Uterus (tissue), 4 donors: Measurements from ENCODE around the gene DUSP14. TPM values are rescaled to one million over a fixed set of nuclear protein-coding genes. Genes with fewer than 3 reads are reported as not detected.

Experiments
- DNase-seq, 2 donors: peaks; one replicate each; pipeline ENCODE4 v3.0.0-alpha.2; 2019 to 2020
- H3K27ac ChIP-seq, 2 donors: fragments of 200-600 bp; sonication (generic); 1 replicate in 1 of 2; 2 replicates in 1 of 2; pipeline ENCODE4 v1.5.1; 2016 to 2018
- H3K27me3 ChIP-seq, 2 donors: fragments of 200-600 bp; sonication (generic); one replicate each; pipeline ENCODE4 v1.5.1; 2018 to 2019; ENCODE audit warnings: control low read depth in 1 of 2
- H3K36me3 ChIP-seq, 2 donors: fragments of 200-600 bp; sonication (generic); one replicate each; pipeline ENCODE4 v1.5.1; 2019; ENCODE audit warnings: control low read depth in 1 of 2
- H3K4me1 ChIP-seq, 2 donors: fragments of 200-600 bp; sonication (generic); one replicate each; pipeline ENCODE4 v1.5.1; 2018 to 2019; ENCODE audit warnings: control low read depth in 1 of 2
- H3K4me3 ChIP-seq, 2 donors: fragments of 200-600 bp; sonication (generic); 1 replicate in 1 of 2; 2 replicates in 1 of 2; pipeline ENCODE4 v1.5.1; 2018 to 2019; ENCODE audit warnings: mild to moderate bottlenecking in 1 of 2
- H3K9me3 ChIP-seq, 2 donors: fragments of 200-600 bp; sonication (generic); one replicate each; pipeline ENCODE4 v1.5.1; 2019; ENCODE audit warnings: control low read depth in 1 of 2
- POLR2A ChIP-seq, 2 donors: fragments of 450-650 bp; IDR thresholded peaks; one replicate each; pipeline ENCODE4 v1.6.1; 2016; ENCODE audit warnings: antibody characterized with exemption in 2 of 2, mild to moderate bottlenecking in 1 of 2, moderate library complexity in 1 of 2
- intact Hi-C: fragments of 100-400 bp; cut with DNase I; formaldehyde crosslinking; loops from one replicate; pipeline ENCODE4 v1.15.1; 2023; ENCODE audit warnings: low total_unique reads
- total RNA-seq, 4 donors: library from RNA; depleted of rRNA in 3 of 4; stranded (reverse); fragments of >200 nt in 3 of 4; gene quantifications; one replicate each; pipeline versions ENCODE4 v1.1.0 to v1.2.4, GENCODE V29; 2014 to 2023
- TF ChIP-seq, protein P1 (sequence below), 4 experiments: fragments of 200-600 bp in 2 of 4; fragments of 450-650 bp in 2 of 4; sonication (generic) in 2 of 4; IDR thresholded peaks; one replicate each; pipeline ENCODE4 v1.5.1; 2016 to 2019; ENCODE audit warnings: antibody characterized with exemption in 4 of 4, mild to moderate bottlenecking in 2 of 4, moderate library complexity in 1 of 4
- donor health status: DM: yes; HTN: yes; CAD: no.

The DUSP14 gene
- total RNA-seq, 4 donors from 2014 or later: 10.4 to 70.0 (median 32.6) TPM

DNA sequence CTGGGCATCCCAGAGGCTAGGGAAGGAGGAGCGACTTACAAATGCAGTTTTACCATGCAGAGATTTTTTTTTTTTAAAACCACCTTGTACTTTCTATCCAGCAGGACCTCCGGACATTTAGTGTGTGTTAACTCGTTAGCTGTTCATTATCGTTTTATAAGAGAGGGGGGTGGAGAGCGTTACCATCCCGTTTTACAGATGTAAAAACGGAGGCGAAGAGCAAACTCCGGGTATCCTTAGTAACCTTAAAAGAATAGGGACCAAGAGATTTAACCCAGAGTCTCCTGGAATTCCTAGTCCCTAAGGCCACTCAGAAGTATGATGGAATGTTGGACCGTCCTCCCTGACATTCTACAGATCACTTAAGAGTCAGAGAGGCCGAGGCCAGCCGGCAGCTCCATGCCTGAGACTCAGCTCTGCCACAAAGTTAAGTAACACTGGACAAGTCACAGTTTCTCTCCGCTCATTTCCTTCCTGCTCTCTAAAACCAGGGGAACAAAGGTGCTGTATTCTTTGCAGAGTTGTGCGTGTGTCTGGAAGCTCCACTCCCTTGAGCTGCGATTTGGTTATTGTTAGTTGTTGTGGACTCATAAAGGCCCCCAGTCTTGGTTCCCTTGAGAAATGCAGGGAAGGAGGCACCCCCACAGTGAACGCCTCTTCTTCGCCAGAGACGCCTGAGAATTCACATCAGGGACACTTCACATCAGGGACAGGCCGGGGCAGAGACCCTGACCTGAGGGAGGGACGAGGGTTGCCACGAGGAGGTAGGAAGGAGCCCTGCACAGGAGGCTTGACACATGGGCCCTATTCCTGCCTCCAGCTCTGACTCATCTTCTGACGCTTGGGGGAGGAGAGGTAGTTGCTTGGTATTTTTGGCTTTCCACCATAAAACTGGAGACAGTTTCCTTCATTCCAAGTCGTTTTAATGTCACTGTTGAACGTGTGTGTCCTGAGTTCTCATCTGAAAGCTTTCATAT lies 1.2 kb downstream of the DUSP14 start:
- H3K9me3 ChIP-seq: no peaks in the 10 kb centered on the region
- TF ChIP-seq, protein P1, sequence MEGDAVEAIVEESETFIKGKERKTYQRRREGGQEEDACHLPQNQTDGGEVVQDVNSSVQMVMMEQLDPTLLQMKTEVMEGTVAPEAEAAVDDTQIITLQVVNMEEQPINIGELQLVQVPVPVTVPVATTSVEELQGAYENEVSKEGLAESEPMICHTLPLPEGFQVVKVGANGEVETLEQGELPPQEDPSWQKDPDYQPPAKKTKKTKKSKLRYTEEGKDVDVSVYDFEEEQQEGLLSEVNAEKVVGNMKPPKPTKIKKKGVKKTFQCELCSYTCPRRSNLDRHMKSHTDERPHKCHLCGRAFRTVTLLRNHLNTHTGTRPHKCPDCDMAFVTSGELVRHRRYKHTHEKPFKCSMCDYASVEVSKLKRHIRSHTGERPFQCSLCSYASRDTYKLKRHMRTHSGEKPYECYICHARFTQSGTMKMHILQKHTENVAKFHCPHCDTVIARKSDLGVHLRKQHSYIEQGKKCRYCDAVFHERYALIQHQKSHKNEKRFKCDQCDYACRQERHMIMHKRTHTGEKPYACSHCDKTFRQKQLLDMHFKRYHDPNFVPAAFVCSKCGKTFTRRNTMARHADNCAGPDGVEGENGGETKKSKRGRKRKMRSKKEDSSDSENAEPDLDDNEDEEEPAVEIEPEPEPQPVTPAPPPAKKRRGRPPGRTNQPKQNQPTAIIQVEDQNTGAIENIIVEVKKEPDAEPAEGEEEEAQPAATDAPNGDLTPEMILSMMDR (IDR thresholded peaks at IDR 0.05): no peak
- no peak for TF ChIP-seq POLR2A (IDR thresholded peaks at IDR 0.05)
- H3K36me3 ChIP-seq: no peaks in the 10 kb centered on the region
- peak overlapping the region; percentile 84 to 89 for H3K27ac ChIP-seq
- peak overlapping the region; percentile 35 to 97 for H3K4me3 ChIP-seq
- no peaks in the 10 kb centered on the region for H3K27me3 ChIP-seq
- DNase-seq: peak; percentile 61 to 74
- intact Hi-C loops: no loop called here
- H3K4me1 ChIP-seq: no peaks in the 10 kb centered on the region

DNA sequence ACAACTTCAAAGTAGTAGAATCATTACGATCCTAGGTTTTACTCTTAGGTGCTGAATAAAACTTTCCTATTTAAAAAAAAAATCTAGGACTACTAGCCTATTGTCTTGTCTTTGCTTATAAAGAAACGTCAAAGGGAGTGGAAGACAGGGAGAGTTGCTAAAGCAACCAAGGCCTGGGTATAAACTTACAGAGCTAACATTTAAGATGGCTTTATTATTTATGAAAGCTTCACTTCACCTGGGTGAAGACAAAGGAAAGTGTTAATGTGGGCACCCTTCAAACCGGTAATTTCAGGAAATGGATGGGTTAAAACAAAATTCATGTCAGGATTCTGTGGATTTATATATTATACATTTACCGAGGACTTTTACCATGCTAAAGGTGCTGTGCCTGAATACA lies 2.5 kb downstream of the DUSP14 start:
- no peak for TF ChIP-seq POLR2A (IDR thresholded peaks at IDR 0.05)
- TF ChIP-seq, protein P1 (IDR thresholded peaks at IDR 0.05): no peak
- intact Hi-C loops: no loop called here
- no peak for DNase-seq
- no peak overlapping the region for H3K4me3 ChIP-seq
- H3K36me3 ChIP-seq: no peaks in the 10 kb centered on the region
- H3K27ac ChIP-seq: peak overlapping the region; percentile 84 to 89
- H3K4me1 ChIP-seq: no peaks in the 10 kb centered on the region
- no peaks in the 10 kb centered on the region for H3K27me3 ChIP-seq
- H3K9me3 ChIP-seq: no peaks in the 10 kb centered on the region

DNA sequence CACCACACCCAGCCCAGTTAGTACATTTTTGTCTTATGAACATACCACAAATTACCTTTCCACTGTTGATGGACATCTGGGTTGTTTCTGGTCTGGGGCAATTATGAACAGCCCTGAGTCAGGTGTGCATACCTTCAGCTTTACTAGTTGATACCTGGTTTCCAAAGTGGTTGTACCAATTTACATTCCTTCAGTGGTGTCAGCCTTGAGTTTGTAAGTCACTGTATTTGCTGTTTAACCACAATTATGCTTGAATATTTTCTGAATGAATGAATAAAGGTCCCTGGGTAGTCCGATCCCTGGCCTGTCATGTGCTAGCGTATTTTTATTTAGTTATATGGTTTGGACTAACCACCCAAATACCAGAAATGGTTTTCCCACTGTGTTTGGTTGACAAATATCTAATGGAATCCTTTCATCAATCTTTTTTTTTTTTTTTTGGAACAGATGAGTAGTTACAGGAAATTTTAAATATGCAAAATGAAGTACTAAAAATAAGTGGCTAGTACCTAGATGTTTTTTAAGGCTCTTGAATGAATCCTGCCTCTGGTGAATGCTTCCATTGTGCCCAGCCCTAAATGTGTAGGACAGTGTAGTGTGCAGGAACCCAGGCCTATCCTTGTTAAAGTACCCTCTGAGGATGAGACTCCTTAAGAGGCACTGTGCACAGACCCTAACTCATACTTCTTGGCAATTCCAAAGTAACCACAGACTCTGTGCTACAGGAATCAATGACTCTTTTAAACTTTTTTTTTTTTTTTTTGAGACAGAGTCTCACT lies 3.7 kb downstream of the DUSP14 start:
- no peaks in the 10 kb centered on the region for H3K4me1 ChIP-seq
- H3K27ac ChIP-seq: peak overlapping the region in 1 of 2 donors; percentile 8

DNA sequence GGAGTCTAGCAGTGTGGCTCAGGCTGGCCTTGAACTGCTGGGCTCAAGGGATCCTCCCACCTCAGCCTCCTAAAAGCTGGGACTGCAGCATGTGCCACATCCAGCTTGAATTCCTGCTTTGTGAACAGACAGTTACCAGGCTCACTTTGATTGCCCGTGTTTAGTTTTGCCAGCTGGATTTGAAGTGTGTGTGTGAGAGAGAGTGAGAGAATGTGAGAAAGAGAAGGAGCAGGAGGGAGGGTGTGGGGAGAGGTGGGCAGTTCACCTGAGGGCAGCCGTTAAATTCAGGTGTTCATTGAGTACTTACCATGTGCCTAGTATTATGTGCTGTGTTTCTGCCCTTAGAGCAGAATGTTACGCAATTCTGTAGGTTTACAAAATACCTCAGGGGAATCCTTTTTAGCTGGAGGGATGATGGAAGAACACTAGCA lies 4.7 kb downstream of the DUSP14 start:
- no peak for DNase-seq
- intact Hi-C loops: no loop called here
- H3K4me1 ChIP-seq: no peaks in the 10 kb centered on the region
- H3K9me3 ChIP-seq: no peaks in the 10 kb centered on the region
- TF ChIP-seq, protein P1 (IDR thresholded peaks at IDR 0.05): no peak
- TF ChIP-seq POLR2A (IDR thresholded peaks at IDR 0.05): no peak
- no peak overlapping the region for H3K27ac ChIP-seq
- H3K27me3 ChIP-seq: no peaks in the 10 kb centered on the region
- no peak overlapping the region for H3K4me3 ChIP-seq
- no peaks in the 10 kb centered on the region for H3K36me3 ChIP-seq

More for the DNA sequence above, 3.7 kb downstream of the DUSP14 start:
- TF ChIP-seq POLR2A (IDR thresholded peaks at IDR 0.05): no peak
- TF ChIP-seq, protein P1 (IDR thresholded peaks at IDR 0.05): no peak
- Histone ChIP-seq H3K27me3 (no peaks in the 10 kb centered on the region), H3K36me3 (no peaks in the 10 kb centered on the region), H3K4me3 (no peak overlapping the region), H3K9me3 (no peaks in the 10 kb centered on the region)
- no peak for DNase-seq
- intact Hi-C loops: no loop called here
